ENCODE measurements around the gene MAGI1.
"Not testable (repeated sequence)": the region's sequence is repeated elsewhere in the genome, so short reads cannot be mapped to it uniquely, and the experiment has no call there.

DNA sequence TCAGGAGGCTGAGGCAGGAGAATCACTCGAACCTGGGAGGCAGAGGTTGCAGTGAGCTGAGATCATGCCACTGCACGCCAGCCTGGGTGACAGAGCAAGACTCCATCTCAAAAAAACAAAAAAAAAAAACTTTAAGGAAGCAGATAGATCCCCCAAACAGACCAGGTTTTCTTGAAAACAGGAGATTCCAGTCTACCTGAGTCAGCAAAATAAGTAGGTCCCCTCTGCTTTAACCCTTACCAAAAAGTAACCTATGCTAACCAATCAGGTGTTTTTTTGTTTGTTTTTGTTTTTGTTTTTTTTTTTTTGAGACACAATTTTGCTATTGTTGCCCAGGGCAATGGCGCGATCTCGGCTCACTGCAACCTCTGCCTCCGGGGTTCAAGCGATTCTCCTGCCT lies 179.1 kb downstream of the MAGI1 start:
- TF ChIP-seq, protein P1, sequence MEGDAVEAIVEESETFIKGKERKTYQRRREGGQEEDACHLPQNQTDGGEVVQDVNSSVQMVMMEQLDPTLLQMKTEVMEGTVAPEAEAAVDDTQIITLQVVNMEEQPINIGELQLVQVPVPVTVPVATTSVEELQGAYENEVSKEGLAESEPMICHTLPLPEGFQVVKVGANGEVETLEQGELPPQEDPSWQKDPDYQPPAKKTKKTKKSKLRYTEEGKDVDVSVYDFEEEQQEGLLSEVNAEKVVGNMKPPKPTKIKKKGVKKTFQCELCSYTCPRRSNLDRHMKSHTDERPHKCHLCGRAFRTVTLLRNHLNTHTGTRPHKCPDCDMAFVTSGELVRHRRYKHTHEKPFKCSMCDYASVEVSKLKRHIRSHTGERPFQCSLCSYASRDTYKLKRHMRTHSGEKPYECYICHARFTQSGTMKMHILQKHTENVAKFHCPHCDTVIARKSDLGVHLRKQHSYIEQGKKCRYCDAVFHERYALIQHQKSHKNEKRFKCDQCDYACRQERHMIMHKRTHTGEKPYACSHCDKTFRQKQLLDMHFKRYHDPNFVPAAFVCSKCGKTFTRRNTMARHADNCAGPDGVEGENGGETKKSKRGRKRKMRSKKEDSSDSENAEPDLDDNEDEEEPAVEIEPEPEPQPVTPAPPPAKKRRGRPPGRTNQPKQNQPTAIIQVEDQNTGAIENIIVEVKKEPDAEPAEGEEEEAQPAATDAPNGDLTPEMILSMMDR (conservative IDR thresholded peaks at IDR 0.05; ENCODE audit: low read length): not testable (repeated sequence)
- not testable (repeated sequence) for TF ChIP-seq EZH2phosphoT487 (IDR thresholded peaks at IDR 0.05; ENCODE audit: borderline replicate concordance)

Measured in Loucy (cell line).